Measurements from ENCODE around the gene NABP2.

- TF ChIP-seq HDAC2 (IDR thresholded peaks at IDR 0.05): no peak
- TF ChIP-seq POLR2A (IDR thresholded peaks at IDR 0.05; ENCODE audit: low read length): no peak
- no peak for TF ChIP-seq CTCF (IDR thresholded peaks at IDR 0.05)
- TF ChIP-seq ZC3H11A (IDR thresholded peaks at IDR 0.05): no peak
- TF ChIP-seq BHLHE40 (IDR thresholded peaks at IDR 0.05; ENCODE audit: low read depth, low read length): no peak
- no peak for TF ChIP-seq JUN (IDR thresholded peaks at IDR 0.05)
- TF ChIP-seq NFE2L2 (conservative IDR thresholded peaks at IDR 0.05; ENCODE audit: low read length): no peak
Observed at GRCh38 chr12:56257071-56257470, 32.9 kb downstream of the NABP2 start.
